Esophagus squamous epithelium (tissue), 5 donors: Measurements from ENCODE around the gene HNRNPM. TPM values are rescaled to one million over a fixed set of nuclear protein-coding genes. Genes with fewer than 3 reads are reported as not detected.

Experiments
- DNase-seq: peaks from one replicate; lab custom pipeline; 2025; lab: John Stamatoyannopoulos, UW
- H3K27ac ChIP-seq, 4 donors: fragments of 200-600 bp; sonication (generic); one replicate each; pipeline ENCODE4 v1.5.1; 2016 to 2019; ENCODE audit warnings: mild to moderate bottlenecking in 1 of 4
- H3K27me3 ChIP-seq, 4 donors: fragments of 200-600 bp; sonication (generic); 1 replicate in 3 of 4; 2 replicates in 1 of 4; pipeline versions ENCODE4 v1.5.1 to v1.6.0; 2017 to 2021; ENCODE audit warnings: antibody characterized with exemption in 1 of 4
- H3K36me3 ChIP-seq, 3 donors: fragments of 200-600 bp; sonication (generic); one replicate each; pipeline ENCODE4 v1.5.1; 2016 to 2019
- H3K4me1 ChIP-seq, 3 donors: fragments of 200-600 bp; sonication (generic); one replicate each; pipeline ENCODE4 v1.5.1; 2017 to 2019
- H3K4me3 ChIP-seq, 4 donors: fragments of 200-600 bp; sonication (generic); 1 replicate in 3 of 4; 2 replicates in 1 of 4; pipeline ENCODE4 v1.5.1; 2016 to 2019; ENCODE audit warnings: mild to moderate bottlenecking in 2 of 4, moderate library complexity in 1 of 4
- H3K9me3 ChIP-seq, 3 donors: fragments of 200-600 bp; sonication (generic); one replicate each; pipeline ENCODE4 v1.5.1; 2016 to 2019
- CTCF ChIP-seq, 6 experiments: fragments of 450-650 bp in 4 of 6; fragments of 200-600 bp in 2 of 6; sonication (generic) in 2 of 6; IDR thresholded peaks; one replicate each; pipeline ENCODE4 v1.5.1; 2016 to 2019; ENCODE audit warnings: antibody characterized with exemption in 6 of 6, mild to moderate bottlenecking in 4 of 6, moderate library complexity in 4 of 6
- POLR2A ChIP-seq, 4 donors: fragments of 450-650 bp; IDR thresholded peaks; one replicate each; pipeline ENCODE4 v1.6.1; 2017; ENCODE audit warnings: antibody characterized with exemption in 4 of 4, mild to moderate bottlenecking in 4 of 4, moderate library complexity in 3 of 4
- WGBS, 2 donors: methylation state at CpG; one replicate each; pipeline ENCODE4 v1.1.5; 2018; 5-methylcytosine and 5-hydroxymethylcytosine counted together
- intact Hi-C: fragments of 100-400 bp; cut with DNase I; formaldehyde crosslinking; loops from one replicate; pipeline ENCODE4 v1.15.0; 2022
- total RNA-seq, 4 donors: library from RNA; depleted of rRNA; stranded (reverse); fragments of >200 nt; gene quantifications; one replicate each; pipeline ENCODE4 v1.1.0, GENCODE V29; 2016
- donor health status: DM: yes; HTN: yes; CAD: no.

Gene HNRNPM
- total RNA-seq, 4 donors from 2014 or later = 102 to 162 (median 128) TPM

DNA sequence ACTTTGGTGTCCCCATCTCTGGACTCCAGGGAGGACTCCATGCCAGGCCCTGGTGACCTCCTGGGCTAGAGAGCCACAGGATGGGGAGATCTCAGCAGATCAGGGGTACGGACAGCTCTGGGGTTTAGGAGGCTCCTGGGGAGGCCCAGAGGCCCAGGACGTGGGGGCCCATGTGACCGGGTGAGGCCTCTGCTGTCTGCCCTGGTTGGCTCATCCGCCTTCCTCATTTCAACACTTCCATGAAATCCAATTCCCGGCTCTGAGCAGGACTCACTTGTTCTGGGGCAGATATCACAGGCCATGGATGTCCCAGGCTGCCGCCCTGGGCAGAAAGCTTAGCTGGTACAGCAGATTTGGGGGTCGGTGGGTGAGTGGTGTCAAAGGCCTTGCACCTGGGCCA lies 58.7 kb downstream of the HNRNPM start:
- H3K27me3 ChIP-seq = no peaks in the 10 kb centered on the region
- no peak overlapping the region for H3K27ac ChIP-seq
- 80% methylated on average over 2 of the region's 7 CpGs; no CpG with 5 or more reads in 1 of the 2 donors for WGBS, 2 donors
- TF ChIP-seq POLR2A (IDR thresholded peaks at IDR 0.05) (no peak), CTCF (IDR thresholded peaks at IDR 0.05) (no peak)
- H3K4me3 ChIP-seq = no peak overlapping the region
- no peaks in the 10 kb centered on the region for H3K9me3 ChIP-seq
- H3K4me1 ChIP-seq = peaks cover 6 to 26% (median 12%) of the 10 kb centered on the region in 3 donors
- intact Hi-C loops = no loop called here
- no peaks in the 10 kb centered on the region for H3K36me3 ChIP-seq
- DNase-seq = no peak

DNA sequence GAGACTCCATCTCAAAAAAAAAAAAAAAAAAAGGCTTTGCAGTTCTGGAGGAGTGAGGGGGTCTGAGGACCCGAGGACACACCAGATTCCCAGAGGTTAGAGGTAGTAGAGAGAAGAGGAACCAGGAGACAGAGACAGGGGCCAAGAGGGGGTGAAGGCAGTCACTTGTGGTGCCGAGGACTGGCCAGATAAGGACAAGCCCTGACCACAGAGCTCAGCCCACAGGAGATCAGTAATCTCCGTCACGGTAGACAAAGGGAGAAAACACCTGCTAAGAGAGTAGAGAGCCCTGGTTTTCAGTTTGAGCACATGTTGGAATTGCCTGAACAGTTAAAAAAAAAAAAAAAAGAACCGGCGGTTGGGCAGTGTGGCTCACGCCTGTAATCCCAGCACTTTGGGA lies 59.4 kb downstream of the HNRNPM start:
- Histone ChIP-seq H3K4me3 (no peak overlapping the region), H3K36me3 (no peaks in the 10 kb centered on the region), H3K27me3 (no peaks in the 10 kb centered on the region), H3K9me3 (no peaks in the 10 kb centered on the region), H3K4me1 (peaks cover 6 to 26% (median 12%) of the 10 kb centered on the region in 3 donors), H3K27ac (no peak overlapping the region)
- DNase-seq = no peak
- intact Hi-C loops = no loop called here
- TF ChIP-seq CTCF (IDR thresholded peaks at IDR 0.05) (no peak), POLR2A (IDR thresholded peaks at IDR 0.05) (no peak)
- 75 to 79% methylated on average over 7 of the region's 7 CpGs for WGBS, 2 donors

GRCh38 chr19:8504919-8505318 lies 60.1 kb downstream of the HNRNPM start:
- H3K4me1 ChIP-seq = peaks cover 6 to 26% (median 12%) of the 10 kb centered on the region in 3 donors
- no peak for DNase-seq
- H3K9me3 ChIP-seq = no peaks in the 10 kb centered on the region
- H3K27me3 ChIP-seq = no peaks in the 10 kb centered on the region
- H3K27ac ChIP-seq = no peak overlapping the region
- no peaks in the 10 kb centered on the region for H3K36me3 ChIP-seq
- intact Hi-C loops = no loop called here
- H3K4me3 ChIP-seq = no peak overlapping the region
- TF ChIP-seq POLR2A (IDR thresholded peaks at IDR 0.05) (no peak), CTCF (IDR thresholded peaks at IDR 0.05) (no peak)
- WGBS, 2 donors = 45 to 65% methylated on average over 3 to 5 of the region's 6 CpGs

DNA sequence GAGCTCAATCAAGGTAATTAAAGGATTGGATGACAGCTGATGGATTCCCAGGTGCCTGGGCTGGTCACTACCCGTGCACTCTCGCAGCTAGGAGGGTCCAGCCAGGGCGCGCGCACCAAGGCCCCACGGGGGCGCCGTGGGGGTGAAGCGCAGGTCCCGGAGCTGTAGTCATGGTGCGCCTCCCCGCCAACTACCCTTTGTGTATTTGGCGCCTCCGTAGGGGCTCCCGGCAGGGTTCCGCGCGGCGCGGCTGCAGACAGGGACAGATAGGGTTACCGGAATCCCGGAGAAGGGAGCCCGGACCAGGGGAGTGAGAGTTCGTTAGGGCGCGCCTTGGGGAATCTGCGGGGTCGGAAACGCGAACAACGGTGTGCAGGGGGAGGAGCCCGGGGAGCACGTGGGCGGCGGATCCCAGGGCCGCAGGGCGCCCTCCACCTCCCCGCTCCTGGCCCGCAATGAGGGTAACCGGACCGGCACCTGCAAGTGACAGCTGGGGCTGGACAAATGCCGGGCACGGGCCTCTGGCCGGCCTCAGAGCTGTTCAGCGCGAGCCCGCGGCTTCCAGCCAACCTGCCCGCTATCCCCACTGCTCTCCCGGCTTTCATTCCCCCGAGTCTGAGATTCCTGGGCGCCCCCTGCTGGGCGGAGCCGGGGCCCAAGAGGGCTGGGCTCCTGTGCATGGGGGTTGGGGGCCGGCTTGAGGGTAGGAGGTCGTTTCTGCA lies 61.1 kb downstream of the HNRNPM start:
- intact Hi-C loops = no loop called here
- Histone ChIP-seq H3K36me3 (peaks cover 0 to 9% (median 0%) of the 10 kb centered on the region in 3 donors), H3K4me1 (peaks cover 6 to 26% (median 12%) of the 10 kb centered on the region in 3 donors), H3K27ac (peak overlapping the region in 3 of 4 donors; percentile 5 to 55 (median 52)), H3K4me3 (peak overlapping the region; percentile 50 to 83 (median 58)), H3K9me3 (no peaks in the 10 kb centered on the region), H3K27me3 (no peaks in the 10 kb centered on the region)
- DNase-seq = no peak
- no peak for TF ChIP-seq POLR2A (IDR thresholded peaks at IDR 0.05)
- peak; percentile 86 to 92 (median 89) for TF ChIP-seq CTCF (IDR thresholded peaks at IDR 0.05)
- 1 to 2% methylated on average over 18 to 19 of the region's 56 CpGs for WGBS, 2 donors

GRCh38 chr19:8506402-8506957 lies 61.7 kb downstream of the HNRNPM start:
- no peak for DNase-seq
- Histone ChIP-seq H3K4me1 (peaks cover 6 to 29% (median 12%) of the 10 kb centered on the region in 3 donors), H3K36me3 (peaks cover 0 to 15% (median 0%) of the 10 kb centered on the region in 3 donors), H3K27me3 (no peaks in the 10 kb centered on the region), H3K9me3 (no peaks in the 10 kb centered on the region), H3K27ac (peak overlapping the region in 3 of 4 donors; percentile 5 to 55 (median 52)), H3K4me3 (peak overlapping the region; percentile 50 to 83 (median 58))
- intact Hi-C loops = no loop called here
- WGBS, 2 donors = 28 to 39% methylated on average over 14 to 15 of the region's 18 CpGs
- no peak for TF ChIP-seq POLR2A (IDR thresholded peaks at IDR 0.05)
- TF ChIP-seq CTCF (IDR thresholded peaks at IDR 0.05) = no peak
